ENCODE data around the gene SUSD1.

SUSD1 gene

GRCh38 chr9:112031400-112031799, 143.7 kb downstream of the SUSD1 start:
- no peak overlapping the region for H3K4me3 ChIP-seq (replicated peaks; ENCODE audit: low read depth, low read length)
- DNase-seq (ENCODE audit: low read depth): no peak
- TF ChIP-seq, protein P1, sequence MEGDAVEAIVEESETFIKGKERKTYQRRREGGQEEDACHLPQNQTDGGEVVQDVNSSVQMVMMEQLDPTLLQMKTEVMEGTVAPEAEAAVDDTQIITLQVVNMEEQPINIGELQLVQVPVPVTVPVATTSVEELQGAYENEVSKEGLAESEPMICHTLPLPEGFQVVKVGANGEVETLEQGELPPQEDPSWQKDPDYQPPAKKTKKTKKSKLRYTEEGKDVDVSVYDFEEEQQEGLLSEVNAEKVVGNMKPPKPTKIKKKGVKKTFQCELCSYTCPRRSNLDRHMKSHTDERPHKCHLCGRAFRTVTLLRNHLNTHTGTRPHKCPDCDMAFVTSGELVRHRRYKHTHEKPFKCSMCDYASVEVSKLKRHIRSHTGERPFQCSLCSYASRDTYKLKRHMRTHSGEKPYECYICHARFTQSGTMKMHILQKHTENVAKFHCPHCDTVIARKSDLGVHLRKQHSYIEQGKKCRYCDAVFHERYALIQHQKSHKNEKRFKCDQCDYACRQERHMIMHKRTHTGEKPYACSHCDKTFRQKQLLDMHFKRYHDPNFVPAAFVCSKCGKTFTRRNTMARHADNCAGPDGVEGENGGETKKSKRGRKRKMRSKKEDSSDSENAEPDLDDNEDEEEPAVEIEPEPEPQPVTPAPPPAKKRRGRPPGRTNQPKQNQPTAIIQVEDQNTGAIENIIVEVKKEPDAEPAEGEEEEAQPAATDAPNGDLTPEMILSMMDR (IDR thresholded peaks at IDR 0.05; ENCODE audit: low read length, missing control alignments): no peak

DNA sequence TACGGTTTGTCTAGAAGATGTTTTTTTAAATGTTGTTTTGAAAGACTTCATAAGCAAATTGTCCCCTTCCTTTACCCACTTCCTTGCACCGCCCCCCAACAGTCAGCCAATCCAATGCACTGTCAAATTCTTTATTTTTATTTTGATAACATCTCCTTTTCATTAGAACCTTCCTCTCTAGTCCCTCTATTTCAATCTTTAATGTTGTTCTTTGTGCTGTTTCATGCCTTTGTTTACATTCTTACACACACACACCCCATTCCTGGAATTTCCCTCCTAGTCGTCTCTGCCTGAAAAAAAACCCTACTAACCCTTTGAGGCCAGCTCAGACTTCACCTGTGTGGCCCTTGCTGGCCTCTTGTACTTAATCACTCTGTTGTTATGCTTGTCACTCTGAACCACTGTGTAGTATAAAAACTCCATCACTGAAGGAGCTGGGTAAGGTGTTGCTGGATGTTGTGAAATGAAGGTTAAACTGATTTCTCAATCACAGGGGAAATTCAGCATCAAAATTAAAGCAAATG, 145.1 kb downstream of the SUSD1 start:
- no peak overlapping the region for H3K4me3 ChIP-seq (replicated peaks; ENCODE audit: low read depth, low read length)
- TF ChIP-seq, protein P1 (IDR thresholded peaks at IDR 0.05; ENCODE audit: low read length, missing control alignments): no peak
- DNase-seq (ENCODE audit: low read depth): peak; percentile 44

GRCh38 chr9:112028242-112029221, 146.6 kb downstream of the SUSD1 start:
- H3K4me3 ChIP-seq (replicated peaks; ENCODE audit: low read depth, low read length): no peak overlapping the region
- DNase-seq (ENCODE audit: low read depth): no peak
- TF ChIP-seq, protein P1 (IDR thresholded peaks at IDR 0.05; ENCODE audit: low read length, missing control alignments): no peak

DNA sequence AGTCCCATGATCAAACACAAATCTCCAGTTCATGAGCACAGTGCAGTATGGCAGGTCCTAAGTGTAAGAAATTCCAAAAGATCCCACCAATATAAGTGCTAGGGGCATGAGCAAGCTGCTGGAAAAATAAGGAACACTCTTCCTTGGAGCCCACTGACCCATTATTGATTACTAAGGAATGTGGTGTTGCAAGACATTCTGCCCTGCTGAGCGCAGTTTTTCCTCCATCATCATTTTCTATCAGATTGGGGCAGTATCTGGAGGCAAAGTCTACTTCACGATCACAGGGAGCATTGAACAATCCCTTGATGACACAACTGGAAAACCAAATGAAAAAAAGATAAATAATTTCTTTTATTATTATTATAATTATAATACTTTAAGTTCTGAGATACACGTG, 149.2 kb downstream of the SUSD1 start:
- DNase-seq (ENCODE audit: low read depth): no peak
- TF ChIP-seq, protein P1 (IDR thresholded peaks at IDR 0.05; ENCODE audit: low read length, missing control alignments): no peak
- H3K4me3 ChIP-seq (replicated peaks; ENCODE audit: low read depth, low read length): no peak overlapping the region

- DNase-seq (ENCODE audit: low read depth): no peak
- TF ChIP-seq, protein P1 (IDR thresholded peaks at IDR 0.05; ENCODE audit: low read length, missing control alignments): no peak
- no peak overlapping the region for H3K4me3 ChIP-seq (replicated peaks; ENCODE audit: low read depth, low read length)
Observed at GRCh38 chr9:112021742-112022141, 153.4 kb downstream of the SUSD1 start.

- TF ChIP-seq, protein P1 (IDR thresholded peaks at IDR 0.05; ENCODE audit: low read length, missing control alignments): no peak
- H3K4me3 ChIP-seq (replicated peaks; ENCODE audit: low read depth, low read length): no peak overlapping the region
- peak; percentile 71 for DNase-seq (ENCODE audit: low read depth)
Observed at GRCh38 chr9:112020680-112021596, 154.2 kb downstream of the SUSD1 start.
